GM19099 (cell line): ENCODE measurements around the gene ELMOD2.
A peak's percentile ranks its signal among the peaks of the same experiment; 100 is the strongest.

Experiments used
- POLR2A ChIP-seq: IDR thresholded peaks from 3 replicates; pipeline ENCODE4 v1.6.1; 2011; ENCODE audit warnings: low read depth; ENCODE audit not compliant: insufficient read length; ENCODE audit errors: extremely low read depth

The ELMOD2 gene

GRCh38 chr4:140523857-140524742 is at the start of gene ELMOD2:
TSS of gene ELMOD2 (plus strand) at chr4:140524168. CDS start at chr4:140525429, 1,261 bp downstream.
- TF ChIP-seq POLR2A: peak; percentile 93

GRCh38 chr4:140483445-140483844 is 40.5 kb upstream of the ELMOD2 start:
- TF ChIP-seq POLR2A: no peak

- TF ChIP-seq POLR2A: no peak
Observed at GRCh38 chr4:140485939-140486338, 38.0 kb upstream of the ELMOD2 start.

GRCh38 chr4:140497405-140497746 is 26.6 kb upstream of the ELMOD2 start:
- no peak for TF ChIP-seq POLR2A

GRCh38 chr4:140497747-140498636 is 26.0 kb upstream of the ELMOD2 start, which contains the start of gene MGAT4D:
TSS of gene MGAT4D (minus strand) at chr4:140498293. CDS start at chr4:140498222, 71 bp downstream.
- TF ChIP-seq POLR2A: no peak

- no peak for TF ChIP-seq POLR2A
Observed at GRCh38 chr4:140499391-140499790, 24.6 kb upstream of the ELMOD2 start.

GRCh38 chr4:140504261-140504660 is 19.7 kb upstream of the ELMOD2 start:
- no peak for TF ChIP-seq POLR2A

- no peak for TF ChIP-seq POLR2A
Observed at GRCh38 chr4:140515423-140515822, 8.5 kb upstream of the ELMOD2 start.

- no peak for TF ChIP-seq POLR2A
Observed at GRCh38 chr4:140523370-140523856, 555 bp upstream of the ELMOD2 start.

GRCh38 chr4:140529434-140529833 is 5.5 kb downstream of the ELMOD2 start:
- no peak for TF ChIP-seq POLR2A

GRCh38 chr4:140533951-140534480 is 10.0 kb downstream of the ELMOD2 start:
- no peak for TF ChIP-seq POLR2A

- TF ChIP-seq POLR2A: no peak
Observed at GRCh38 chr4:140556372-140557085, 32.6 kb downstream of the ELMOD2 start.

- TF ChIP-seq POLR2A: no peak
Observed at GRCh38 chr4:140557831-140558435, 34.0 kb downstream of the ELMOD2 start.

- TF ChIP-seq POLR2A: no peak
Observed at GRCh38 chr4:140559696-140560095, 35.7 kb downstream of the ELMOD2 start.
